HG03469 (cell line): Measurements from ENCODE around the gene UBAC2.

ENCODE experiments used
- ATAC-seq: cut with Tn5 transposase; IDR thresholded peaks from one replicate; pipeline ENCODE4 v1.9.1; 2021; ENCODE audit warnings: mild to moderate bottlenecking, moderate library complexity, moderate number of reproducible peaks; ENCODE audit not compliant: unreplicated experiment

UBAC2 gene

GRCh38 chr13:99370481-99371275 lies 170.0 kb downstream of the UBAC2 start:
- no peak for ATAC-seq

GRCh38 chr13:99371956-99372355 lies 171.3 kb downstream of the UBAC2 start:
- no peak for ATAC-seq

DNA sequence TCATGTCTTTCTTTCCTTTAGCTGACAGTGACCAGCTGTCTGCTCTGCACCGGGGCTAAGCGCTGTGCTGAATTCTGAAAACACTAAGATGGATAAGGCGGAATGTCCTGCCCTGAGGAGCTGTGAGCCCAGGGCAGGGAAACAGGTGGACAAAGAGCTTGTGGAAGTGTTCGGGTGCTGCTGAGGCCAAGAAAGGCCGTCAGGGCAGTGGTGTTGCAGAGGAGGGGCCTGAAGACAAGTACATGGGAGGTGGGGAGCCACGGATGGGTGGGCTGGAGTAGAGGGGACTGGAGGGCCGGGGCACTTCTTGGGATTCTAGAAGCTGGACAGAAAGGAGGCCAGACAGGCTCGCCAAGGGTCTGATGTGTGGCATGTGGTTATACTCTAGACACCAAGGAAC lies 172.8 kb downstream of the UBAC2 start:
- no peak for ATAC-seq

- ATAC-seq = no peak
These were observed 173.7 kb downstream of the UBAC2 start for GRCh38 chr13:99374169-99374991.

- peak; percentile 30 for ATAC-seq
These were observed 174.5 kb downstream of the UBAC2 start for GRCh38 chr13:99374994-99375737.

- ATAC-seq = no peak
These were observed 175.1 kb downstream of the UBAC2 start for GRCh38 chr13:99375738-99376080.

DNA sequence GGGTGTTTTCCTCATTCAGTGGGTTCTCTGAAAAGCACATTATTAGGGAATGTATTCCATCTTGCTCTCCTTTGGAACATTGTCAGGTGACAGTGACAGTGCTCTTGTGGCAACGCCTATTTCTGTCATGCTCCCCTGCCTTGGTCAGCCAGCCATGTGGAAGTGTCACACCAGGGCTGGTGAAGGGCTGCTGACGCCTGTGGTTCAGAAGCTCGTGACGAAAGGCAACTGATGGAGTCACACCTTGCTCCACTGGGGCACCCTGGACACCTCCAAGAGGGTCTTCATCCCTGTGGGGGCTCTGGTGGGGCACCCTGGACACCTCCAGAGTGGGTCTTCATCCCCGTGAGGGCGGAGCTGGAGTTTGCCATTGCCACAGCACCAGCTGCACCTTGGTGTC lies 175.5 kb downstream of the UBAC2 start:
- ATAC-seq = peak; percentile 48

GRCh38 chr13:99376924-99377323 lies 176.3 kb downstream of the UBAC2 start:
- no peak for ATAC-seq

DNA sequence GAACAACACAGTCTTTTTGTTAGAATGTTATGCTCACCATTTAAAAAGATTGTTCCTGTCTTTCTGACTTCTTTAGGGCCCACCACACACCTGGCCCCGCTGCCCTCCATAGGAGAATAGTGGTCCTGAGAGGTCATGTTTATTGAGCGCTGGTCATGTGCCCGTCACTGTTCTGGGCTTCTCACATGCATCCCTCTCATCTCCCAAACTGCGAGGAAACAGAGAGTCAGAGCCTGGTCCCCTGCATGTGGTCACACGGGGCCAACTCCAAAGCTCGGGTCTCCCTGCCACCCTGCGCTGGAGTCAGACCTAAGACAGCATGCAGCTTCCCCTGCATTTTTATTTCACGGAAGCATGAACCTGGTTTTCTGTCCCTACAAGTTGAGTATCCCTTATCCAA lies 177.0 kb downstream of the UBAC2 start:
- no peak for ATAC-seq

- ATAC-seq = no peak
These were observed 178.5 kb downstream of the UBAC2 start for GRCh38 chr13:99378985-99379733.

GRCh38 chr13:99379856-99380801 lies 179.5 kb downstream of the UBAC2 start:
- no peak for ATAC-seq

DNA sequence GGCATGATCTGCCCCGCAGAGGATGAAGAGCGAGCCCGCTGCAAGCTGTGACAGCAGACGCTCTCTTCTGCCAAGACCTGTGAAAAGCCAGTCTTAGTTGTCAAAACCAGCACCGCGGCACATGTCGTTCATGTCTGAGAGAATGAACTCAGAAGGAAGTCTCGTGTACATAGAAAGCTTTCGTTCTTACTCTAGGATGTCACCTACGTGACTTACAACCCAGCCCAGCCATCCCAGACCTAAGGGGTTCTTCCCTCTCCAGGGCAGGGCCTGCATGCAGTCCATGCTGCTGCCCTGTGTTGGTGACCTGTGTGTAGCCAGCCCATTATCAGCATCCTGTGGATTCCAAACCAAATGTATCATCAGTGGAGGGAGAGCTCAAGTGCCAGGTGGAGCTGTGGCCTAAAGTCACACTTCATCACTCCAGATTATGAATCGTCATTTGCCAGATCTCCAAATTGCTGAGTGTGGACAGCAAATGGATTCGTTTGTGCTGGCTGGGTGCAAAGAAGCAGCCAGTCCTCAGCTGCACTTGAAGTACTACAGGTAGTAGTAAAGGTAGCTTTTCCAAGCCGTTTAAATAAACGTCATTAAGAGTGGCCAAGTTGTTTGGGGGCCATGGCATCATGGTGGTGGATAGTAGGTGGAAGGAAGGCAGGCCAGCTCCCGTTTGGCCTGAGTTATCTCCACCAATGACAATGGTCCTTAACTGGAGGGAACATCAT lies 180.4 kb downstream of the UBAC2 start:
- peak; percentile 64 for ATAC-seq

- no peak for ATAC-seq
These were observed 181.1 kb downstream of the UBAC2 start for GRCh38 chr13:99381766-99382165.

DNA sequence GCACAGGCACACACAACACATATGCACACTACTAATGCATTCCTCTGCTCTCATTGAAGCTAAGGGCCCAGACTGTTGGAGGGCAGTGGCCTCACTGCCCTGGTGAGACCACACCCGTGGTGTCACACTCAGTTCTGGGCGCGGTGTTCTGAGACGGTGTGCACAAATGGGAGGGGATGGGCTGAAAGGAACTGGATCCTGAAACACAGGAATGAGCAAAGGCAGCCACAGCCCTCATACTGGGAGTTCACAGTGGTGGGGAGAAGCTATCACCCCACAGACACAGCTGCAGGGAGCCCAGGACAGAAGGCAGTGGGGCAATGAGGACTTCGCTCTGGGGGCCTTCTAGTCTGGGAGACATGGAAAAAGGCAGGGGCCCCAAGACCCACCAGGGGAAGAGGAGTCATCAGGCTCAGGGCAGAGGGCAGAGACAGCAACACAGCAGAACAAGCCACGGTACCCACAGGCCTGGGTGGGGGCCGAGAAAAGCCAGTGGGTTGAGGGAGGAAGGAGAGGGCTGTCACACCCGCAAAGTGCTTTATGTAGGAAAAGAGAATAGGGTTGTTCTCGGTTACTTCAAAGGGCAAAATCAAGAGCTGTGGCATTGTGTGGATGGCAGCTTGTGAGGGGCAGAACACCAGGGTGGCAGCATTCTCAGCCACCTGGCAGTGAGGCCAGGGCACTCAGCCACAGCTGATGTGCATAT lies 181.9 kb downstream of the UBAC2 start:
- no peak for ATAC-seq

- ATAC-seq = no peak
These were observed 182.9 kb downstream of the UBAC2 start for GRCh38 chr13:99383511-99383921.

- ATAC-seq = no peak
These were observed 183.3 kb downstream of the UBAC2 start for GRCh38 chr13:99383946-99384345.

DNA sequence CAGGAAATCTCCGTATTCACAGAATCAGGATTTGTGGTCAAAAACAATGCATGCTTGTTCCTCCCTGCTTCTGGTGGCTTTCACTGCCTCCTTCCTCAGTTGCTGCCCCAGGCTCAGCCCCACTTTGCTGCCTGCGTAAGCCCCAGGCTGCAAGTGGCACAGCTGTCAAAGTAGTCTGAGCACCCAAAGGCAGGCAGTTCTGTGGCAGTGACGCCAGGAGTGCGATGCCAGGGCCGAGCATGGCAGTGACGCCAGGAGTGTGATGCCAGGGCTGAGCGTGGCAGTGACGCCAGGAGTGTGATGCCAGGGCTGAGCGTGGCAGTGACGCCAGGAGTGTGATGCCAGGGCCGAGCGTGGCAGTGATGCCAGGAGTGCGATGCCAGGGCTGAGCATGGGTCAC lies 183.8 kb downstream of the UBAC2 start:
- no peak for ATAC-seq

DNA sequence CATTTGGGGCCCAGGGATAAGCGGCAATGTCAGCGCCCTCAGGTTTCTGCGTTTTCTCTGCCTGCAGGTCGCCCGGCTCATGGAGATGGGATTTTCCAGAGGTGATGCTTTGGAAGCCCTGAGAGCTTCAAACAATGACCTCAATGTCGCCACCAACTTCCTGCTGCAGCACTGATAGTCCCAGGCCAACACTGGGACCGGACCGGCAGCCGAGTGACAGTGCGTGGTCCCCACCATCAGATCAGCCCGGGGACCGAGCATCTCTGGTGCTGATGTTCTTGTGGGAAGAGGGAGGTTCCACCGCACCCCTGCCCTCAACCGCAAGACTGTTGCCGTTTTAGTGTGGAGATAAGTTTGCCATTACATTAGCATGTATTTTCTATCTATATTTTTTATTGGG lies 184.5 kb downstream of the UBAC2 start:
- no peak for ATAC-seq
